ENCODE data around the gene VCL.
A peak's percentile ranks its signal among the peaks of the same experiment; 100 is the strongest.
"Not testable (repeated sequence)": the region's sequence is repeated elsewhere in the genome, so short reads cannot be mapped to it uniquely, and the experiment has no call there.

VCL gene

GRCh38 chr10:74113546-74113945 is 115.6 kb downstream of the VCL start:
- DNase-seq: no peak

GRCh38 chr10:74114041-74114448 is 116.1 kb downstream of the VCL start:
- DNase-seq: no peak

GRCh38 chr10:74117738-74118137 is 119.8 kb downstream of the VCL start:
- no peak for DNase-seq

GRCh38 chr10:74118804-74119203 is 120.9 kb downstream of the VCL start:
- no peak for DNase-seq

GRCh38 chr10:74120911-74121310 is 123.0 kb downstream of the VCL start:
- DNase-seq: no peak

GRCh38 chr10:74121368-74121767 is 123.5 kb downstream of the VCL start:
- DNase-seq: no peak

GRCh38 chr10:74122060-74122459 is 124.1 kb downstream of the VCL start:
- DNase-seq: no peak

GRCh38 chr10:74123081-74123480 is 125.2 kb downstream of the VCL start:
- no peak for DNase-seq

GRCh38 chr10:74133923-74134820 is 136.3 kb downstream of the VCL start:
- no peak for DNase-seq

- DNase-seq: no peak
Observed at GRCh38 chr10:74135452-74135851, 137.5 kb downstream of the VCL start.

GRCh38 chr10:74137992-74138391 is 140.1 kb downstream of the VCL start:
- no peak for DNase-seq

- not testable (repeated sequence) for DNase-seq
Observed at GRCh38 chr10:74138596-74138995, 140.7 kb downstream of the VCL start.

- no peak for DNase-seq
Observed at GRCh38 chr10:74139981-74140380, 142.1 kb downstream of the VCL start.

- DNase-seq: no peak
Observed at GRCh38 chr10:74140553-74140952, 142.6 kb downstream of the VCL start.

- DNase-seq: no peak
Observed at GRCh38 chr10:74145133-74145532, 147.2 kb downstream of the VCL start.

GRCh38 chr10:74146980-74147379 is 149.1 kb downstream of the VCL start:
- DNase-seq: not testable (repeated sequence)

- peak; percentile 66 for DNase-seq
Observed at GRCh38 chr10:74150204-74150989, 152.5 kb downstream of the VCL start, which contains the start of gene AP3M1. AP3M1 (minus strand) TSS chr10:74150828; CDS start chr10:74138379, 12,449 bp downstream.

GRCh38 chr10:74150990-74151878 is 153.3 kb downstream of the VCL start, which contains the start of gene ADK:
ADK (plus strand) TSS chr10:74151221; CDS start chr10:74151279, 58 bp downstream.
- DNase-seq: peak; percentile 71

- DNase-seq: no peak
Observed at GRCh38 chr10:74151879-74152722, 154.2 kb downstream of the VCL start.

- no peak for DNase-seq
Observed at GRCh38 chr10:74153123-74153522, 155.2 kb downstream of the VCL start.

GRCh38 chr10:74153676-74154075 is 155.8 kb downstream of the VCL start:
- DNase-seq: no peak

GRCh38 chr10:74156919-74157289 is 159.0 kb downstream of the VCL start:
- no peak for DNase-seq
